Lower leg skin (tissue), 3 donors: ENCODE results near the gene ULBP3.

ENCODE experiments used
- CTCF ChIP-seq, 3 donors: fragments of 450-650 bp; IDR thresholded peaks; one replicate each; pipeline ENCODE4 v1.5.1; 2016; ENCODE audit warnings: antibody characterized with exemption in 3 of 3, mild to moderate bottlenecking in 3 of 3, moderate library complexity in 2 of 3
- POLR2A ChIP-seq, 2 donors: fragments of 450-650 bp; IDR thresholded peaks; one replicate each; pipeline ENCODE4 v1.6.1; 2016 to 2017; ENCODE audit warnings: antibody characterized with exemption in 2 of 2, mild to moderate bottlenecking in 1 of 2, moderate library complexity in 1 of 2

GRCh38 chr6:150099953-150100352 lies 31.0 kb upstream of the ULBP3 start:
- no peak for TF ChIP-seq POLR2A (IDR thresholded peaks at IDR 0.05)
- no peak for TF ChIP-seq CTCF (IDR thresholded peaks at IDR 0.05)
